ENCODE data around the gene RGR.

- no peak for TF ChIP-seq CTCF (IDR thresholded peaks at IDR 0.05 in 2 of 3, conservative IDR thresholded peaks at IDR 0.05 in 1 of 3; ENCODE audit: borderline replicate concordance in 1 of 3, insufficient read depth in 1 of 3, low read depth in 2 of 3, low read length in 2 of 3)
- no peak for TF ChIP-seq POLR2A (IDR thresholded peaks at IDR 0.05; ENCODE audit: borderline replicate concordance, extremely low read depth, insufficient read depth, insufficient read length)
- no peak for TF ChIP-seq EZH2 (IDR thresholded peaks at IDR 0.05)
- TF ChIP-seq RAD21 (IDR thresholded peaks at IDR 0.05; ENCODE audit: low read depth) = no peak
- TF ChIP-seq CEBPB (IDR thresholded peaks at IDR 0.05; ENCODE audit: low read depth) = no peak
- no peak for TF ChIP-seq REST (IDR thresholded peaks at IDR 0.05; ENCODE audit: low read depth)
Observed at GRCh38 chr10:84308481-84309304, 63.8 kb downstream of the RGR start.

Measured in HCT116 (cell line).